ENCODE data around the gene SULT4A1. TPM values are rescaled to one million over a fixed set of nuclear protein-coding genes. Genes with fewer than 3 reads are reported as not detected.

Gene SULT4A1
- total RNA-seq, 6 donors from 2014 or later = not detected

GRCh38 chr22:43819931-43820640 lies 42.2 kb downstream of the SULT4A1 start:
- peaks cover 0 to 7% (median 0%) of the 10 kb centered on the region in 4 donors for H3K4me1 ChIP-seq
- no peak for ATAC-seq (ENCODE audit: low FRiP score in 2 of 2)
- H3K27ac ChIP-seq = no peak overlapping the region
- TF ChIP-seq EP300 (IDR thresholded peaks at IDR 0.05) (no peak), POLR2A (IDR thresholded peaks at IDR 0.05) (no peak), CTCF (IDR thresholded peaks at IDR 0.05) (no peak), POLR2AphosphoS5 (IDR thresholded peaks at IDR 0.05) (no peak)
- no peak overlapping the region for H3K4me3 ChIP-seq
- H3K36me3 ChIP-seq = no peaks in the 10 kb centered on the region
- 79 to 86% methylated on average over 10 to 13 of the region's 13 CpGs for WGBS, 2 donors
- H3K27me3 ChIP-seq = no peaks in the 10 kb centered on the region
- no peak for DNase-seq
- no peaks in the 10 kb centered on the region for H3K9me3 ChIP-seq

- Histone ChIP-seq H3K36me3 (no peaks in the 10 kb centered on the region), H3K4me1 (peaks cover 0 to 7% (median 0%) of the 10 kb centered on the region in 4 donors), H3K9me3 (no peaks in the 10 kb centered on the region), H3K4me3 (no peak overlapping the region), H3K27ac (no peak overlapping the region), H3K27me3 (no peaks in the 10 kb centered on the region)
- TF ChIP-seq EP300 (IDR thresholded peaks at IDR 0.05) = no peak
- TF ChIP-seq POLR2A (IDR thresholded peaks at IDR 0.05) = no peak
- no peak for TF ChIP-seq POLR2AphosphoS5 (IDR thresholded peaks at IDR 0.05)
- TF ChIP-seq CTCF (IDR thresholded peaks at IDR 0.05) = no peak
- ATAC-seq (ENCODE audit: low FRiP score in 2 of 2) = no peak
- 87 to 89% methylated on average over 11 to 12 of the region's 12 CpGs for WGBS, 2 donors
- no peak for DNase-seq
These were observed 42.8 kb downstream of the SULT4A1 start for GRCh38 chr22:43819421-43819921.

- no peak for ATAC-seq (ENCODE audit: low FRiP score in 2 of 2)
- H3K9me3 ChIP-seq = no peaks in the 10 kb centered on the region
- TF ChIP-seq CTCF (IDR thresholded peaks at IDR 0.05) (no peak), POLR2AphosphoS5 (IDR thresholded peaks at IDR 0.05) (no peak), POLR2A (IDR thresholded peaks at IDR 0.05) (no peak), EP300 (IDR thresholded peaks at IDR 0.05) (no peak)
- no peak overlapping the region for H3K4me3 ChIP-seq
- no peak overlapping the region for H3K27ac ChIP-seq
- no peak for DNase-seq
- H3K4me1 ChIP-seq = peaks cover 0 to 7% (median 0%) of the 10 kb centered on the region in 4 donors
- no peaks in the 10 kb centered on the region for H3K36me3 ChIP-seq
- 85 to 90% methylated on average over 11 of the region's 11 CpGs for WGBS, 2 donors
- H3K27me3 ChIP-seq = no peaks in the 10 kb centered on the region
These were observed 43.3 kb downstream of the SULT4A1 start for GRCh38 chr22:43818981-43819380.

GRCh38 chr22:43817402-43817801 lies 44.9 kb downstream of the SULT4A1 start:
- H3K27me3 ChIP-seq = no peaks in the 10 kb centered on the region
- H3K36me3 ChIP-seq = no peaks in the 10 kb centered on the region
- peaks cover 3 to 12% (median 7%) of the 10 kb centered on the region in 4 donors for H3K4me1 ChIP-seq
- no peak for ATAC-seq (ENCODE audit: low FRiP score in 2 of 2)
- 96% methylated on average over 9 of the region's 9 CpGs for WGBS, 2 donors
- DNase-seq = no peak
- H3K4me3 ChIP-seq = no peak overlapping the region
- H3K27ac ChIP-seq = no peak overlapping the region
- H3K9me3 ChIP-seq = no peaks in the 10 kb centered on the region
- TF ChIP-seq POLR2A (IDR thresholded peaks at IDR 0.05) (no peak), POLR2AphosphoS5 (IDR thresholded peaks at IDR 0.05) (no peak), EP300 (IDR thresholded peaks at IDR 0.05) (no peak), CTCF (IDR thresholded peaks at IDR 0.05) (no peak)

- no peaks in the 10 kb centered on the region for H3K36me3 ChIP-seq
- DNase-seq (no peak), ATAC-seq (ENCODE audit: low FRiP score in 2 of 2) (no peak)
- no peak overlapping the region for H3K27ac ChIP-seq
- TF ChIP-seq POLR2A (IDR thresholded peaks at IDR 0.05) (no peak), CTCF (IDR thresholded peaks at IDR 0.05) (no peak), EP300 (IDR thresholded peaks at IDR 0.05) (no peak), POLR2AphosphoS5 (IDR thresholded peaks at IDR 0.05) (no peak)
- no peaks in the 10 kb centered on the region for H3K27me3 ChIP-seq
- 96 to 99% methylated on average over 5 of the region's 5 CpGs for WGBS, 2 donors
- H3K4me1 ChIP-seq = peaks cover 8 to 22% (median 10%) of the 10 kb centered on the region in 4 donors
- no peaks in the 10 kb centered on the region for H3K9me3 ChIP-seq
- no peak overlapping the region for H3K4me3 ChIP-seq
These were observed 48.0 kb downstream of the SULT4A1 start for GRCh38 chr22:43814264-43814663.
